Mucosa of descending colon (tissue), 3 donors: ENCODE data around the gene RPS6KA4. TPM values are rescaled to one million over a fixed set of nuclear protein-coding genes. Genes with fewer than 3 reads are reported as not detected.

ENCODE experiments used
- ATAC-seq: fragments of 200-7000 bp; cut with Tn5 transposase; one replicate; pipeline ENCODE4 v1.9.1; 2020; ENCODE audit warnings: mild to moderate bottlenecking, moderate library complexity
- DNase-seq, 3 donors: peaks; one replicate each; pipeline ENCODE4 v3.0.0-alpha.2; 2020
- H3K36me3 ChIP-seq: fragments of 200-600 bp; one replicate; pipeline ENCODE4 v1.8.0; 2021; ENCODE audit warnings: low read depth, mild to moderate bottlenecking
- H3K4me1 ChIP-seq: fragments of 200-600 bp; one replicate; pipeline ENCODE4 v1.8.0; 2021; ENCODE audit warnings: low read depth, mild to moderate bottlenecking
- H3K4me3 ChIP-seq: fragments of 200-600 bp; one replicate; pipeline ENCODE4 v1.8.0; 2021; ENCODE audit warnings: mild to moderate bottlenecking
- H3K9me3 ChIP-seq: fragments of 200-600 bp; one replicate; pipeline ENCODE4 v1.8.0; 2021; ENCODE audit warnings: mild to moderate bottlenecking
- CTCF ChIP-seq: fragments of 200-600 bp; IDR thresholded peaks from one replicate; pipeline ENCODE4 v1.8.0; 2022; ENCODE audit warnings: antibody characterized with exemption, mild to moderate bottlenecking
- intact Hi-C, 2 donors: fragments of 100-400 bp; cut with DNase I in 1 of 2; cut with micrococcal nuclease in 1 of 2; formaldehyde crosslinking; loops; one replicate each; pipeline versions ENCODE4 v1.11.0 to v1.11.1; 2022; cut with DNase I, micrococcal nuclease
- total RNA-seq, 3 donors: library from RNA; stranded (reverse); fragmentation: NEBNext Ultra II Directional in 2 of 3; extraction: Animal tissue kit (Norgen Biotek cat#: 25700) in 2 of 3; gene quantifications; one replicate each; pipeline versions ENCODE4 v1.2.1 to v1.2.4, GENCODE V29; 2021 to 2023
- donor health status: DM: no; HTN: no; CAD: no; lungs with moderate emphysema.
- donor health status: DM: no; HTN: no; CAD: no.
- donor health status: DM: no; HTN: yes; CAD: no.

RPS6KA4 gene
- total RNA-seq, 3 donors from 2014 or later, result 33.6 to 39.8 (median 36.5) TPM

GRCh38 chr11:64364435-64364834 is 5.5 kb downstream of the RPS6KA4 start:
- TF ChIP-seq CTCF, result no peak
- Histone ChIP-seq H3K36me3 (peaks cover 12% of the 10 kb centered on the region), H3K4me3 (no peak overlapping the region), H3K9me3 (no peaks in the 10 kb centered on the region), H3K4me1 (peaks cover 11% of the 10 kb centered on the region)
- no peak for DNase-seq
- ATAC-seq, result no peak
- intact Hi-C loops, result no loop called here

DNA sequence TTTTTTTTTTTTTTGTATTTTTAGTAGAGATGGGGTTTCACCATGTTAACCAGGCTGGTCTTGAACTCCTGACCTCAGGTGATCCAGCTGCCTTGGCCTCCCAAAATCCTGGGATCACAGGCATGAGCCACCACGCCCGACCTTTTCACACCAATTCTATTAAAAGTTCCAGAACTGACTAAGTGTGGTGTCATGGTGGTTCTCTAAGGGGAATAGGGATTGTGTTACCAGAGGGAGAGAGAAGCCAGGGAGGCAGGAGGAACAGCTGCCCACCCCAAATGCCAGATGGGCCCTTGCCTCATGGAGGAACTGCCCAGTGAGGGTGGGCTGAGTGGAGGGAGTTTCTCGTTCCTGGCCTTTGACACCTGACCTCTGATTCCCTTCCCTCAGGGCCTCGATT is 5.9 kb downstream of the RPS6KA4 start:
- Histone ChIP-seq H3K9me3 (no peaks in the 10 kb centered on the region), H3K36me3 (peaks cover 12% of the 10 kb centered on the region), H3K4me1 (peaks cover 7% of the 10 kb centered on the region), H3K4me3 (no peak overlapping the region)
- TF ChIP-seq CTCF, result no peak
- intact Hi-C loops, result no loop called here
- ATAC-seq (no peak), DNase-seq (no peak)

DNA sequence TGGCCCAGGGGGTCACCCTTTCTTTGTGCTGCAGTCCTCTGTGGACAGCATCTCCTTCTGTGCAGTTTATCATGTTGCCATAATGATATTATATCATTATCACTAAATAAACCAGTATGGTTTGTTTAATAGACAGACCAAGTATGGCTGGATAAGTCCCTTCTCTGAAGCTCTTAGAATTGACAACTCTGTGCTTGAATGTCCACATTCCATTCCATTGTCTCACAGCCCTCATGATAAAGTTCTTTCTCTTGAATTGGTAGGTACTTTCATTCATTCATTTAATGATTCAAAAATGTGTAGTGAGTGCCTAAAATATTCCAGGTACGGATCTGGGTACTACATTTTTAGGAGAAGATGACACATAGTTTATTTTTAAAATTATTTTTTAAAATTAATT is 7.8 kb downstream of the RPS6KA4 start:
- DNase-seq (no peak), ATAC-seq (no peak)
- peaks cover 12% of the 10 kb centered on the region for H3K36me3 ChIP-seq
- H3K4me1 ChIP-seq, result no peaks in the 10 kb centered on the region
- no peaks in the 10 kb centered on the region for H3K9me3 ChIP-seq
- intact Hi-C loops, result no loop called here
- H3K4me3 ChIP-seq, result no peak overlapping the region
- no peak for TF ChIP-seq CTCF

DNA sequence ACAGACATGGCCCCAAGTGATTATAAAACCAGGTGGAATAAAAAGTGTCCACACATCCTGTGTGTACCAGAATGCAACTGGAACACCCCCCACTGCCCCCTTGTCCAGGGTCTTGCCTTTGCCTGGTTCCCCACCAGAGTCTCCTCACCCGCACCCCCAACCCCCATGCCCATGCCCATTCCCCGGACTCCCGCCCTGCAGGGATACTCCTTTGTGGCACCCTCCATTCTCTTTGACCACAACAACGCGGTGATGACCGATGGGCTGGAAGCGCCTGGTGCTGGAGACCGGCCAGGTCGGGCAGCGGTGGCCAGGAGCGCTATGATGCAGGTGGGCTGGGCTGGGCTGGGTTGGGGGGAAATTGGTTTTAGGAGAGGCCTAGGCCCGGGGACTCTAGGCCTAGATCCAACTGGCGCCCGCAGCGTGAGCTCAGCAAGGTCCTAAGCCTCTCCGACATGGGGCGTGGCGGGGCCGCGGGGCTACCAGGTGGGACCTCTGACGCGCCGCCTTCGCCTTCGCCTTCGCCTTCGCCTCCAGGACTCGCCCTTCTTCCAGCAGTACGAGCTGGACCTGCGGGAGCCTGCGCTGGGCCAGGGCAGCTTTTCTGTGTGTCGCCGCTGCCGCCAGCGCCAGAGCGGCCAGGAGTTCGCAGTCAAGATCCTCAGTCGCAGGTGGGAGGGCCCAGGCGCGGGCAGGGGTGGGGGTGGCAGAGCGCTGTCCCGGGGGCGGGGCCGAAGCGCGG is 9.1 kb downstream of the RPS6KA4 start:
- ATAC-seq, result no peak
- Histone ChIP-seq H3K9me3 (no peaks in the 10 kb centered on the region), H3K36me3 (peaks cover under 1% of the 10 kb centered on the region), H3K4me1 (peaks cover 2% of the 10 kb centered on the region), H3K4me3 (no peak overlapping the region)
- no peak for DNase-seq
- intact Hi-C loops, result no loop called here
- no peak for TF ChIP-seq CTCF

GRCh38 chr11:64368673-64369074 is 9.7 kb downstream of the RPS6KA4 start:
- Histone ChIP-seq H3K36me3 (no peaks in the 10 kb centered on the region), H3K4me3 (no peak overlapping the region), H3K4me1 (peaks cover 2% of the 10 kb centered on the region), H3K9me3 (no peaks in the 10 kb centered on the region)
- no peak for TF ChIP-seq CTCF
- ATAC-seq, result no peak
- intact Hi-C loops, result no loop called here
- no peak for DNase-seq
